Measurements from ENCODE around the gene STK10. TPM values are rescaled to one million over a fixed set of nuclear protein-coding genes. Genes with fewer than 3 reads are reported as not detected.
A peak's percentile ranks its signal among the peaks of the same experiment; 100 is the strongest.
"Not testable (repeated sequence)": the region's sequence is repeated elsewhere in the genome, so short reads cannot be mapped to it uniquely, and the experiment has no call there.

STK10 gene
- total RNA-seq, 1 donor from 2014 or later, result 12.6 TPM

GRCh38 chr5:172042183-172042582 is 145.8 kb downstream of the STK10 start:
- no peak for DNase-seq (ENCODE audit: low read depth)
- FAIRE-seq, result no peak
- Histone ChIP-seq H3K4me3 (ENCODE audit: low read depth, low read length) (no peak overlapping the region), H3K27me3 (ENCODE audit: control insufficient read depth, insufficient read depth, low read length) (no peaks in the 10 kb centered on the region), H3K36me3 (ENCODE audit: control insufficient read depth, insufficient read depth, low read length) (peaks cover 2% of the 10 kb centered on the region)
- TF ChIP-seq CTCF (IDR thresholded peaks at IDR 0.05; ENCODE audit: insufficient read depth, low read length, severe bottlenecking), result no peak

- FAIRE-seq, result no peak
- no peak for DNase-seq (ENCODE audit: low read depth)
- Histone ChIP-seq H3K4me3 (ENCODE audit: low read depth, low read length) (no peak overlapping the region), H3K27me3 (ENCODE audit: control insufficient read depth, insufficient read depth, low read length) (no peaks in the 10 kb centered on the region), H3K36me3 (ENCODE audit: control insufficient read depth, insufficient read depth, low read length) (no peaks in the 10 kb centered on the region)
- TF ChIP-seq CTCF (IDR thresholded peaks at IDR 0.05; ENCODE audit: insufficient read depth, low read length, severe bottlenecking), result no peak
Measured at GRCh38 chr5:172038167-172038566, 149.9 kb downstream of the STK10 start.

- Histone ChIP-seq H3K27me3 (ENCODE audit: control insufficient read depth, insufficient read depth, low read length) (no peaks in the 10 kb centered on the region), H3K4me3 (ENCODE audit: low read depth, low read length) (no peak overlapping the region), H3K36me3 (ENCODE audit: control insufficient read depth, insufficient read depth, low read length) (no peaks in the 10 kb centered on the region)
- TF ChIP-seq CTCF (IDR thresholded peaks at IDR 0.05; ENCODE audit: insufficient read depth, low read length, severe bottlenecking), result no peak
- FAIRE-seq (no peak), DNase-seq (ENCODE audit: low read depth) (peak; percentile 65)
Measured at GRCh38 chr5:172035049-172035448, 153.0 kb downstream of the STK10 start.

DNA sequence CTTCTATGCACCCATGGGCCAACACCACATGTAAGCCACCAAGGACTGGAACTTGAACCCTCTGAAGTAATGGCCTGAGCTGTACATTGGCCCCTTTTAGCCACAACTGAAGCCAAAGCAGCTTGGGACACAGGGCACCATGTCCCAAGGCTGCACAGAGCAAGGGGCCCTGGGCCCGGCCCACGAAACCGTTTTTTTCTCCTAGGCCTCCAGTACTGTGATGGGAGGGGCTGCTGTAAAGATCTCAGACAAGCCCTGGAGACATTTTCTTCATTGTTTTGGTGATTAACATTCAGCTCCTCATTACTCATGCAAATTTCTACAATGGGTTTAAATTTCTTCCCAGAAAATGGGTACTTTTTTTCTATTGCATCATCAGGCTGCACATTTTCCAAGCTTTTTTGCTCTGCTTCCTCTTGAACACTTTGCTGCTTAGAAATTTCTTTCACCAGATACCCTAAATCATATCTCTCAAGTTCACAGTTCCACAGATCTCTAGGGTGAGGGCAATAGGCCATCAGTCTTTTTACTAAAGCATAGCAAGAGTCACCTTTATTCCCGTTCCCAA is 156.0 kb downstream of the STK10 start:
- no peak overlapping the region for H3K4me3 ChIP-seq (ENCODE audit: low read depth, low read length)
- no peaks in the 10 kb centered on the region for H3K36me3 ChIP-seq (ENCODE audit: control insufficient read depth, insufficient read depth, low read length)
- FAIRE-seq (no peak), DNase-seq (ENCODE audit: low read depth) (no peak)
- TF ChIP-seq CTCF (IDR thresholded peaks at IDR 0.05; ENCODE audit: insufficient read depth, low read length, severe bottlenecking), result no peak
- H3K27me3 ChIP-seq (ENCODE audit: control insufficient read depth, insufficient read depth, low read length), result no peaks in the 10 kb centered on the region

DNA sequence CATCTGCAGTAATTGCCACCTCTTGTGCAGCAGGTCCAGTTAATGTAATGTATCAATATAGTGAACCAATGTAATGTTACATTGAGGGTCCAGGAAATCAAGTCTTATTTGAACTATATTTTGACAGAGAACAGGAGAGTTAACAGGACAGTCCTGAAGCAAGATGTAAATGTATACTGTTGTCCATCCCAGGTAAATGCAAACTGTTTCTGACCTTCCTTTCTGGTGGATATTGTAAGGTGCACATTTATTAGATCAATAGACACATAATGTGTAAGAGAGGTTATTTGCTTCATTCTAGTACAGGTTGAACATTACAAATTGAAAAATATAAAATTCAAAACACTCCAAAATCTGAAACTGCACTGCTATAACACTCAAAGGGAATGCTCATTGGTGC is 158.1 kb downstream of the STK10 start:
- Histone ChIP-seq H3K4me3 (ENCODE audit: low read depth, low read length) (no peak overlapping the region), H3K36me3 (ENCODE audit: control insufficient read depth, insufficient read depth, low read length) (no peaks in the 10 kb centered on the region), H3K27me3 (ENCODE audit: control insufficient read depth, insufficient read depth, low read length) (no peaks in the 10 kb centered on the region)
- no peak for TF ChIP-seq CTCF (IDR thresholded peaks at IDR 0.05; ENCODE audit: insufficient read depth, low read length, severe bottlenecking)
- no peak for FAIRE-seq
- DNase-seq (ENCODE audit: low read depth), result no peak

DNA sequence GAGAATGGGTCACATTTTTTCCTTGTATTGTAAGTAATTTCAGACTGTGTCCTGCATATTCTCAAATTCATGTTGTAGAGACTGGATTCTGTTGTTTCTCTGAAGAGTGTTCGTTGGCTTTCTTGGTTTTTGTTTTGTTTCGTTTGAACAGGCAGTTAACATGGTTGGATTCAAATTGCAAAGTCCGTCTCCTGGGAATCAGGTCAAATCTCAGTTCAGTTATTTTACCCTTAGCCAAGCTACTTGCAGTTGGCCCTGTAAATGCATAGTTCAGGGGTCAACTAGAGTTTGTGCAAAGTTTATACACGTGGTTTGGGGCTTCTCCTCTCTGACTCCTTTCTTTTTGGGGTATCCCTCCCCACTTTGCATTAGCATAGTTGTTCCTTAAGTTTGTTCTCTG is 159.9 kb downstream of the STK10 start:
- TF ChIP-seq CTCF (IDR thresholded peaks at IDR 0.05; ENCODE audit: insufficient read depth, low read length, severe bottlenecking), result no peak
- DNase-seq (ENCODE audit: low read depth) (no peak), FAIRE-seq (no peak)
- H3K27me3 ChIP-seq (ENCODE audit: control insufficient read depth, insufficient read depth, low read length), result no peaks in the 10 kb centered on the region
- H3K36me3 ChIP-seq (ENCODE audit: control insufficient read depth, insufficient read depth, low read length), result no peaks in the 10 kb centered on the region
- H3K4me3 ChIP-seq (ENCODE audit: low read depth, low read length), result no peak overlapping the region

- not testable (repeated sequence) for DNase-seq (ENCODE audit: low read depth); H3K4me3 ChIP-seq (ENCODE audit: low read depth, low read length); FAIRE-seq; H3K27me3 ChIP-seq (ENCODE audit: control insufficient read depth, insufficient read depth, low read length); H3K36me3 ChIP-seq (ENCODE audit: control insufficient read depth, insufficient read depth, low read length)
Measured at GRCh38 chr5:172020110-172020786, 167.8 kb downstream of the STK10 start.
